Activated CD4-positive, CD25-positive, alpha-beta regulatory T cell treated with anti-CD3 and anti-CD28 coated beads, Interleukin-2, amount 50 U/mL, for 24 hours (primary cell): ENCODE measurements around the gene PEX14.

Source experiments
- ATAC-seq, 2 donors: fragments of 150-1000 bp; cut with Tn5 transposase; one replicate each; pipeline ENCODE4 v1.10.0; 2021; ENCODE audit warnings: mild to moderate bottlenecking in 1 of 2, moderate library complexity in 1 of 2

Gene PEX14

DNA sequence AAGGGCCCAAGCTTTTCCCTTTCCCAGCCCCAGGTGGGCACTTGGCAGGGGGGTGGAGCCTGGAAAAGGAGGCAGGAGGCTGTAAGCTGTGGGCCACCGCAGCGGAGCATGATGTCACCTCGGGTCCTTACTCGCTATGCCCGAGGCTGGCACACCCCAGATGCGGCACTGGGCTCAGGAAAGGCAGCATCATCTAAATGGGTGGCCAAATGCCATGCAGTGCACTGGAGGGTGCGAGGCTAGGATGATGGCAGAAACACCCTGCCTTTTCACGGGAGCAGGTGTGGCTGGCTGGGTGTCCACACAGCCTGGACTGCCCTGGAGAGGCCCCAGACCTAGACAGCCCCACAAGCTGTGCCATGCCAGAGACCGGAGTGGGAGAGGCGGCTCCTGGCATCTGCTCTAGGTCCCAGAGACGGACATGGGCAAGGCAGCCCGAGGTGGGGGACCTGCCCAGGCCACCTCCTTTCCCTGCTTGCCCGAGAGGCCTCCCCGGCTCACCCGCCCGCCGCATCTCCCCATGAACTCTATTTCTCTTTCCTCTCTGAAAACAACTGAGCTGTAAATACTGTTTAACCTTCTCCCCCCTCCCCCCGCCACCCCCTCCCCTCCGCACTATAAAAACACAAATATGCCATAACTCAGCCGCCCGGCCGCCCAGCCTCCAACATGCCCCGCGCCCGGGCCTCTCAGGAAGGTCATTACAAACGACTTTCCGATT, 197.0 kb downstream of the PEX14 start:
- no peak for ATAC-seq

DNA sequence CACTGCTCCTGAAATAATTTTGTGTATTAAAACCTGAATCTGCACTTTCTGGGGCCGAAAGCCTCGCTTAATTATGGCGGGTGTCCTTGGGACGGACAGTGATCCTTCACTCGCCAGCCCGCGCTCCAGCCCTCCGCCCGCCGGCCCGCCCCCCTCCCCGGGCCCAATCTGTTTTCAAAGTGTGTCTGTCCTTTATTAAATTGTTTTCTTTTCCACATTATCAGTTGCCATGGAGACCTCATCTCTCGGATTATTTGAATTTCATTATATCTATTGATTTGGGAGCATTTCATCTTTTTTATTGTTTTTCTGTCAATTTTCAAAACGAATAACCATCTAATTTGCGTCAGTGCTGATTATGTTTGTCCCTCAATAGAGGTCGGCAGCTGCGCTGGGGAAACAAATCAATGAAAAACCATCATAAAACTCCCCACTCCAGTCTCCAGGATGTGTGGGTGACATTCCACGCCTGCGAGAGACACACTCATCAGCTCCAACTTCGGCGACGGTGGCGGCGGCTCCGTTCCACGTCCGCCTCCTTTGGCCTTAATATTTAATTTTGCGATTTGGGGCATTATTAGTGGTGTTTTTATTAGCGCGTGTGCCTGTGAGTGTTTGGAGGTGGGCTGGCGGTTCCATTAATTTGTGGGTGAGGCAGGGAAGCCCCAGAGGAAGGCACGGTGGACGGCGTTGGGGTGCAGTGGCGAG, 197.7 kb downstream of the PEX14 start:
- ATAC-seq: no peak

DNA sequence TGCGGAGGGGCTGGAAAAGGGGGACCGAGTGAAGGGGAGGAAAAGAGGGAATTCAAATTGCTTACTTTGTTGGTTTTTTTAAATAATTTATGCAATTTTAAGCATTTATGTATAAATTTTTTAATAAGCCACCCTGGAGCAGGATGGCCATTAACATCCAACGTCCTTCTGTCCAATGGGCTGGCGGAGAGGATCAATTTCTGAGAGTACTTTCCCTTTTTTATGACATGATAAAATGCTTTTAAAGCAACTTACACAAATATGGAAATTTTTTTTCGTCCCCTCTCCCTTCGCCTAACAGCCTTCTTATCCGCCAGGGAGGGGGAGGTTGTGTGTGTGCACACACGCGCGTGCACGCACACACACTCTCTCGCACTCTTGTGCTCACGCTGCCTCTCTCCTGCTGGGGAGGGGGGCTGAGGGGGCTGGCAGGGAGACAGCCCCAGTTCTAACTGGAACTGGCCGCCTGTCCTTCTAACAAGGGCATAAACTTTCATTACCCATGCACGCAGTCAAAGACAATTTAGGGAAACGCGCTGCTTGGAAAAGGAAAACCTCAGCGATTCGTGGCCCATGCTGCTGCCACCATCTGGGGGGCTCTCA, 198.5 kb downstream of the PEX14 start:
- ATAC-seq: no peak

DNA sequence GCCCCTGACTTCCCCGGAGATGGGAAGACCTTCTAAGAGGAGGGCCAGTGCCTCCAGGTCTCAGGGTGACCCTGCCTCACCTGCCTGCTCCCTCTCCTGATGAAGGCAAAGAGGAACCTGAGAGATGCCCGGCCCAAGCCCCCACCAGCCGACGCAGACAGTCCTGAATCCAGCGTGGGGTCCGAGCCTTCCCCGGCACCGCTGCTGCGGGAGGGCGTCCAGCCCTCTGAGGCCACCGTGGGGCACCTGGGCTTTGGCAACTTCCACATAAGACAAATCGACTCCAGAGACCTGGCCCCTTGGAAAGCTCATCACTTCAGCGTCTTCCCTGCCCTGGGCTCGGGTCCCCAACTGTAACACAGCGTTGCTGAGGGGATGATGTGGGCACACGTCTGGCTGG, 199.5 kb downstream of the PEX14 start:
- no peak for ATAC-seq

DNA sequence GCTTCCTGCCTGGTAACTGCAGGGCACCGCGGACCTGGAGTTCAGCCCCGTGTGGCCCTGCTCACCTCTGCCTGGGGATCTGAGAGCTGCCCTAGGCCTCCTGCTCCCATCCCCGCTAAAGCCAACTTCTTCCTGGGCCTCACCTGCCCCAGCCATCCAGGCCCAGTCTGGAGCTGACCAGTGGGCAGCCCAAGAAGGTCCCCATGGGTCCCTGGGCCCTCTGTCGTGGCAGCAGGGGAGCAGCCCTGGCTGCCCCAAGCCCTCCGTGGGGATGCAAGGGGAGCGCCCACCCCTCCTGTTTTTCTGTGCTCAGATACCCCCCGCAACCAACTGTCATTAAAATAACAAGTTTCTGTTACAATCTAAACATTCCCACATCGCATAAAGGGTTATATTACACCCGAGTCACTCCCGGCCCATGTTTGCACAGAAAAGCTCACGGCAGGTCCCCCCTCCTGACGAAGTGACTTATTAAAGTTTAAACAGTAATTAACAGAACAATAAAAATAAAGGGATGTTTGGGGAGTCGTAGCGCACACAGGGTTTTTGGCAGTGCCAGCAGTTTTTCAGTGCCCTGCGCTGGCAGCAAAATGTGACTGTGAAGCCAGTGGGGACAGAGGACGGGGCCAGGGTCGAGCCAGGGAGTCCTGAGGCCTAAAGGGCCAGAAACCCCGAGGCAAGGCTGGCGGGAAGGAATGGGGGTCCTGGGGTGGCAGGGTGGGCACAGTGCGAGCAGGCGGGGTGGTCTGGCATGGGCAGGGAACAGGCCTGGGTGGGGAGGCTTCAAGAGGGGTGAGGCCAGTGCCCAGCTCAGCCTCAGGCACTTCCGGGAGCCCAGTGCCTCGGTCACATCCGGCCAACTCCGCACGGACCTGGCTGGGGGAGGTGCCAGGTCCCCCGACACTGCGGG, 200.2 kb downstream of the PEX14 start:
- no peak for ATAC-seq

DNA sequence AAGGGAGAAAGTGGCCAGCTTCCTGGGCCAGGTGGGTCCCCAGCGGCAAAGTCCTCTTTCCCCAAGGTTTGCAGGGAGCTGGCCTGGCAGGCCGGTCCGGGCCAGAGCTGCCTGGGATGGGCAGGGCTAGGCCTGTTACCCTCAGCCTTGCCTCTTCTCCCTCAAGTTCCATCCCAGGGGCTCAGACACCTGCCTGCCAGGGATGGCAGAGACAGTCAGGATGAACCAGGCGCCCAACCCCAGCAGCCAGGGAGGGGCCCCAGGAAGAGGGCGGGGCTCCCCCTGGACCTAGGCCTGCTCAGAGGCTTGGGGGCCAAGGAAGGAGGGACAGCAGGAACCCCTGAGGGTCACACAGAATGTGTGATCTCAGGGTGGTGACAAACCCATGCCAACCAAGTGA, 201.1 kb downstream of the PEX14 start:
- ATAC-seq: no peak

DNA sequence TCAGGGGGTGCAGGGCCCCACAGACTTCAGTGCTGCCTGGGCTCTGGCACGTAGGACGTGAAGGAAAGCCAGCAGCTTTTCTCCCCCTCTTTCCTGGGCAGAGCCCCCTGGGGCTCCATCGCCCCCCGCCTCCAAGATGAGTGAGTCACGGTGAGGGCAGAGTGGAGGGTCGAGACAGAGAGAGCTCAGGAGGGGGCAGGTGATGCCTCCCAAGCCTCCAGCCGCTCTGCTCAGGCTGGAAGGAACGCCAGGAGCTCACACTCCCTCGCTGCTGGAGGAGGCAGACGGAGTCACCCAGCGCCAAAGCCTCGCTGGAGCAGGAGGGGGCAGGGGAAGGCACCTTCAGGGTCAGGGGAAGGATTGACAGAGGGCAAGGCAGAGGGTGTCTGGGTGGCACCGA, 202.2 kb downstream of the PEX14 start:
- no peak for ATAC-seq

DNA sequence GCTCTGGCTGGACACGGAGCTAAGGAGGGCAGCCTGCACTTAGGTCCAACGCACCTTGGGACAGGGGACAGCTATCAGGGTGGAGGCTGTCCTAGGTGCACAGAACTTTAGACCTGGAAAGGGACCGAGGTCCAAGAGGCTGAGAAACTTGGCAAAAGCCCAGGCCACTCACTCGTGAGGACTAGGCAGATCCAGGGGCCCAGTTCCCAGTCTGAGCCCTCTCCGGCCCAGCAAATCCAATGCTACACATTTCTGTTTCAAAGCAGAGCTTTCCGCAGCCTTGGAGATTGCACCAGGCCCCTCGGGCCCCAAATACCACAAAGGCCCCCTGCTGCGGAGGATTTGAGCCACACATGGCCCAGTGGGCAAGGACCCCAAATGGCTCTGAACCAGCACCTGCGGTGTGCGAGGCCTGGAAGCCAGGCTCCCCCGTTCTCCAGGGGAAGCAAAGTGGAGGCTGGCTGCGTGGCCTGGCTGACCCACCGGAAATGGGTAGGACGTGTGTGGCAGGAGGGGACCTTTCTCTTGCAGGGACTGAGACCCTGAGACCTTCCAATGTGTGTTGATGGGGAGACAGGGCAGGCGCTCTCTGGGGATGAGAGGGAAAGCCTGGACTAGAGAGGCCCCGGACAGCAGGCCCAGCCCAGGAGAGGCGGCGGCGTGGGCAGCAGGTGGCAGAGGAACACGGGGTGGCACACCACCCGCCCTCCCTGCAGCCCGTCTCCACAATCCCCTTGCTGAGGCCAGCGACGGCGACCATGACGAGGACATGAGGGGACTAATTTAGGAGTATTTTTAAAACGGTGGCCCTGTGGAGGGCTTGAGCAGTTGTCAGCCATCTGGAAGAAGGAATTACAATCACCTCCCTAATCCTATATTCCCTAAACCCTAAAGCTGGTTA, 203.0 kb downstream of the PEX14 start:
- ATAC-seq: no peak

DNA sequence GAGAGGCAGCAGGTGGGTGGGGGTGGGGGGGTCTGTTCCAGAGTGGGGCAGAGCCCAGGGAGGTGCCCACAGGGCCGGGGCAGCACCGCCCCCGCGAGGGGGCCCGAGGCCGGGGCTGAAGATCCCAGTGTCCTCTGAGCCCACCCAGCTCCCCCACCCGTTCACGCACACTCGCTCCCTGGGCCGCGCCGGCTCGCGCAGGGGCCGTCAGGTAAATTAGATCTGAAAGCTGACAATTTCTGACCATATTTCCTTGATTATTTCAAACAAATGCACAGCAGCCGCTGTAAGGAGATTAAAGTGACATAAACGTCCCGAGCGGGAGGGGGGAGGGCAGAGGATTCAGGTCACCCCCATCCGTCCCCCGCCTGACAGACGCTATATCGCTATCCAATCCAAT, 203.7 kb downstream of the PEX14 start:
- ATAC-seq: no peak

DNA sequence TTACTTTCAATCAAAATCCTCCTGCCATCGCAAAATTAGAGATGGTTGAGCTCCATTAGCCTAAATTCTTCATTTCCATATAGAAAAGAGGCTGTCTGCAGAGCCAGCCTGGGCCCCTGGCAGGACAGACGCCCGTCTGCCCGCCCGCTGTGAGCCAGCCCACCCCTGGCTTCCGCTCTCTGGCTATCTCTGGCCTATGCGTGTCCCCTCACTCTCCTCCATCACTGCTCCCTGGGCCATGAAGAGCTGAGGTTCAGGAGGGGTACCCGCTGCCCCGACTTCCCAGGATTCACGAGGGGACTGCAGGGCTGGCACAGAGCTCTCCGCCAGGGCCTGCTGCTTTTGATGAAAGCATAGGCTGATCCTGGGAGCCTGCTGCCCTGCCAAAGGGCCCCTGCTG, 204.1 kb downstream of the PEX14 start:
- no peak for ATAC-seq

DNA sequence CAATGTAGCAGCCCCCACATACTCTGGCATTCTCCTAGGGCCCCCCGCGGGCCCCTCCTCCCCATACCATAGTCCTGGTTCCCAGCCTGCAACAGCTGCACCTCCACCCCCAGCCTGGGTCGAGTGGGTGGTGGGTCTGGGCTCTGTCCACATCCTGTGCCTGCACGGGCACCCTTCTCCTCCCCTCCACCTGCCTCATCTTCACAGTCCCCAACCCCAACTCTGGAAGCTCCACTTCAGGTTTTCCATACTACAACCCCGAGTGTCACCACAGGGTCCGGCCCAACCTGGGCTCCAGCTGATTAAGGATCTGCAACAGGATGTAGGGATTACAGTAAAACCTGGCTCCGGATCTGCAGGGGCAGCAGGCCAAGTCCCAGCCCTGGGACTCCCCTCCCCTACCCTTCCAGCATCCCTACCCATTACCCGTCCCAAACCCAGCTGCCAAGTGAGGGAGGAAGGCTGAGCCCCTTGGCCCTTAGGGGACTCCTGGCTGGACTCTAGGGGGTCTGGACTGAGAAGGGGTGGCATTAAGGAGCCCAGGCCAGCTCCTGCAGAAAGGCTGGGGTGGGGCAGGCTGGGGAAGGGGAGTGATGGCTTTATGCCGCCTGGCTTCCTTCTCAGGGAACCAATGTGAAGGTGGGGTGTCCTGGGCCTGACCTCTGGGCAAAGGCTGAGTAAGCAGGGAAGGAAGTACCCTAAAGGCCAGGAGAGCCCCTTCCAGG, 204.9 kb downstream of the PEX14 start:
- ATAC-seq: no peak
